Retinal pigment epithelial cell (primary cell): ENCODE results near the gene NFKBIZ.

Experiments
- DNase-seq: peaks from one replicate; pipeline ENCODE4 v3.0.0-alpha.2; 2010; ENCODE audit warnings: low read depth
- H3K4me3 ChIP-seq: 2 replicates; pipeline ENCODE4 v1.5.1; 2011; ENCODE audit warnings: mild to moderate bottlenecking, low read length, control low read depth, moderate library complexity
- CTCF ChIP-seq: conservative IDR thresholded peaks from 2 replicates; pipeline ENCODE4 v1.5.1; 2011; ENCODE audit warnings: low read depth, low read length, control low read depth, inconsistent platforms

The NFKBIZ gene

DNA sequence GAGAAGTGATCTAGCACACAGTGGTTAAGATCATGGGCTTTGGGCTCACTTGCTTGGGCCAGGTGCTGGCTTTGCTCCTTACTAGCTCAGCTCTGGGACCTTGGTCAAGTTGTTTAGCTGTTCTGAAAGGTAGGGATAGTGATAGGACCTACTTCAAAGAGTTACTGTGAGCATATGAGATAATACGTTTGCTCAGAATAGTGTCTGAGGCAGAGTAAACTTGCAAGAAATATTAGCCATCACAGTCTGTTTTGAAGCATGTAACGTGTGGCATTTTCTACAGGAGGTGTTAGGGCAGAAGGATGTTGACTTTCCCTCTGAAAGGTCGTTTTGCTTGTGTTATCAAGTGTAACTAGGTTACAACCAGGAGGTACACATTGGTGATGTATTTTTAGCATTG is 34.5 kb upstream of the NFKBIZ start:
- no peak for TF ChIP-seq CTCF
- DNase-seq = no peak
- H3K4me3 ChIP-seq = no peak overlapping the region

DNA sequence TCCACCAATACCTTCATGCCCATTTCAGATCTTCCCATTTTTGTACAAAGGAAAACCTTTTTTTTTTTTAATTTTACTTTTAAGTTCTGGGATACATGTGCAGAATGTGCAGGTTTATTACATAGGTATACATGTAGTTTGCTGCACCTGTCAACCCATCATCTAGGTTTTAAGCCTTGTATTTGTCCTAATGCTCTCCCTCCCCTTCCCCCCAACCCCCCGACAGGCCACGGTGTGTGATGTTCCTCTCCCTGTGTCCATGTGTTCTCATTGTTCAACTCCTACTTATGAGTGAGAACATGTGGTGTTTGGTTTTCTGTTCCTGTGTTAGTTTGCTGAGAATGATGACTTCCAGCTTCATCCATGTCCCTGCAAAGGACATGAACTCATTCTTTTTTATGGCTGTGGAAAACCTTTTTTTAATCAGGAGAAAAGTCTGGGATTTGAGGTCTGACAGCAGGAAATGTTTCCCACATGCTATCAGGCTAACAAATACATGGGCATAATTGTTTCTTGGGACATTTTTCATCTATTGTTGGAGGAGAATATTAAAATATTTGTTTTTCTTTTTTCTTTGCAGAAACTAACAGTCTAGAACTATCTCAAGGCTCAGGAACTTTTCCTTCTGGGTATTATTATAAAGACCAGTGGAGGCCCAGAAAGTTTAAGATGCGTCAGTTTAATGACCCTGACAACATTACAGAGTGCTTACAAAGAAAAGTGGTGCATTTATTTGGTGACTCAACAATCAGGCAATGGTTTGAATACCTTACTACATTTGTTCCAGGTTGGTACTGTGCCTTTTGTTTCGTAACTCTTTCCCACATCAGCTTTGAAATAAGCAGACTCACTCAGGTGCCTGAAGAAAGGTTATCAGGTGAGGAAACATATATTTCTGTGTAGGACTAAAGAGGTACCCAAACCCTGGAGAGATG is 32.8 kb upstream of the NFKBIZ start:
- TF ChIP-seq CTCF = no peak
- DNase-seq = no peak
- H3K4me3 ChIP-seq = no peak overlapping the region

- no peak overlapping the region for H3K4me3 ChIP-seq
- TF ChIP-seq CTCF = no peak
- no peak for DNase-seq
Observed at GRCh38 chr3:101817992-101818391, 31.3 kb upstream of the NFKBIZ start.

DNA sequence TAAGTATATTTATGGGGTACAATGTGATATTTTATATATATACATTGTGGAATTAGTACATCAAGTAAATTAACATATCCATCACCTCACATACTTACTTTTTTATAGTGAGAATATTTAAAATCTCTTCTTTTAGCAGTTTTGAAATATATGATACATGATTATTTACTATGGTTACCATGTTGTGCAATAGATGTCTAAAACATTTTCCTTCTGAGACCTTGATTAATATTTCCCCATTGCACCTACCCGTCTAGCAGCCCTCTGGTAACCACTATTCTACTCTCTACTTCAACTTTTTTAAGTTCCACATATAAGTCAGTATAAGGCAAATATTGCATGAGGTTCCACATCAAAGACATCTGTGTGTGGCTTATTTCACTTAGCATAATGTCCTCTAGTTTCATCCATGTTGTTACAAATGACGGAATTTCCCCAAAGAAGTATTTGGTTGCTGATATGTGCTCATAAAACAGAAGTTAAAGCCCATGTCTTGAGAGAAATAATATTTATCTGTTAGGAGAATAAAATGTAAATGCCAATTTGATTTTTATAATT is 29.6 kb upstream of the NFKBIZ start:
- no peak overlapping the region for H3K4me3 ChIP-seq
- TF ChIP-seq CTCF = no peak
- DNase-seq = no peak

GRCh38 chr3:101821503-101821902 is 27.8 kb upstream of the NFKBIZ start:
- H3K4me3 ChIP-seq = no peak overlapping the region
- DNase-seq = no peak
- TF ChIP-seq CTCF = no peak

DNA sequence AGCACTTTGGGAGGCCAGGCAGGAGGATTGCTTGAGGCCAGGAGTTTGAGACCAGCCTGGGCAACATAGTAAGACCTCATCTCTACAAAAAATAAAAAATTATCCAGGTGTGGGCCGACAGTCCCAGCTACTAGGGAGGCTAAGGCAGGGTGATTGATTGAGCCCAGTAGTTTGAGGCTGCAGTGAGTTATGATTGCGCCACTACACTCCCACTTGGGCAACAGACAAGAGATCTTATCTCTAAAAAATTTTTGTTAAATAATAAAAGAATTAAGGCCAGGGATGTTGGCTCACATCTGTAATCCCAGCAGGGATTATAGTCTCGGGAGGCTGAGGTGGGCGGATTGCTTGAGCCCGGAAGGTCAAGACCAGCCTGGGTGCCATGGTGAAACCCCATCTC is 25.8 kb upstream of the NFKBIZ start:
- TF ChIP-seq CTCF = no peak
- DNase-seq = no peak
- H3K4me3 ChIP-seq = no peak overlapping the region

DNA sequence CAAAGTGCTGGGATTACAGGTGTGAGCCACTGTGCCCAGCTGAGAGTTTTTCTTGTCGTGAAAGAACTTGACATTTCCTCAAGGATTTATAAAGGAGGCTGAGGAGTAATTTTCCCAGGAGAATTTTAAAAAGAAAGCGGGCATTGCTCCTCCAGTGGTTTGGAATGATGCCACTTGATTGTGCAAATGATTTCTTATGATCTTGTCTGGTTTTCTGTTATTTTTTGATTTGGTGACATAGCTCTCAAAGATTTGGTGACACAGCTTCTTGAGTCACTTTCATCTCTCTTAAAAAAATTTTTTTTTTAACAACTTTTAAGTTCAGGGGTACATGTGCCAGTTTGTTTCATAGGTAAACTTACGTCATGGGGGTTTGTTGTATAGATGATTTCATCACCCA is 24.6 kb upstream of the NFKBIZ start:
- no peak overlapping the region for H3K4me3 ChIP-seq
- DNase-seq = no peak
- no peak for TF ChIP-seq CTCF
